GM19238 (cell line): ENCODE data around the gene HABP2.

ENCODE experiments used
- DNase-seq: peaks from one replicate; pipeline ENCODE4 v3.0.0; 2011; ENCODE audit warnings: low spot score; ENCODE audit not compliant: insufficient read length

The HABP2 gene

DNA sequence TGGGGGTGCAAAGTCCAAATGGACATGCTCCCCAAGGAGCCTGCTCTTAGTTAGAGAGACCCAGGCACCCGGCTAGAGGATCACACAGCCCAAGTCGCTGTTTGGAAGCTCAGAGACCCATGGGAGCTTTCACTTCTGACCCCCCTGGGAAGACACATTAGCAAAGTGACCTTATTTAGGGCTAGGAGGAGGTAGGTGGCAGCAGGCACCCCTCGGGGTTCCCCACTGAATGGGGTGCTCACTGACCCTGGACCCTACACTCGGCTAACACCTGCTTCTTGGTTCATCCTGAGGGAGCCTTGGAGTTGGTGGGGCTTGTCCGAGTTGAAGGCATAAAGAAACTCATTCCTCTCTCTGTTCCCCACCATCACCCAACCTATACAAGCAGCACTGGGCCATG lies 27.1 kb upstream of the HABP2 start:
- DNase-seq: no peak

DNA sequence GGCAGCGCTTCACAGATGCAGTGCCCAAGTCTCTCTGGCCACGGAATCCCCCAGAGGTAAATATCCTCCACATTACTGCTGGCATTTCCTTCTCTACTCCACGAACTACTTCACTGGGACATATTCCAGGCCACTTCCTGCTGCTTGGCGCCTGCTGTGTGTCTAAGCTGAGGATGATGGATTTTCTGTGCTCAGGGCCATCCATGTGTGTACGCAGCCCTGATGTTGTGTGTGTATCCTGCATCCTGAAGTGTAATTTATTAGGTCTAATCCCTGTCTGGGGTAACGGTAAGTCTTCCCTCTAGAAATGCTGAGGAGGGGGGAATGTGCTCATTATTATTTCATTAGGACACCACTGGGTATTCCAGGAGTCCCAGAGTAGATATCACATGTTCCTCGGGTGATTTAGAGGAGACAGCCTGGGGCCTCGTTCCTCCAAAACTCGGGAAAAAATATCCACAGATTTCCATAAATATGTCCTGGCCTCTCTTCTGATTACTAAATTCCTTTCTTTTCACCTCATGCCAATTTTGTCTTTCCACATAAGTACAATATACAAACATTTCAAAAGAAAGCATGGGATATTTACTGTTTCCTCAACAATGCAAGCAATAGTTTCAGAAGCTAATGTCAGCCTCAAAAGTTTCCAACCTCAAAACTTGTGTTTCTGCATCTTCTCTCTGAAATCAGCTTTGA lies 25.5 kb upstream of the HABP2 start:
- DNase-seq: no peak

DNA sequence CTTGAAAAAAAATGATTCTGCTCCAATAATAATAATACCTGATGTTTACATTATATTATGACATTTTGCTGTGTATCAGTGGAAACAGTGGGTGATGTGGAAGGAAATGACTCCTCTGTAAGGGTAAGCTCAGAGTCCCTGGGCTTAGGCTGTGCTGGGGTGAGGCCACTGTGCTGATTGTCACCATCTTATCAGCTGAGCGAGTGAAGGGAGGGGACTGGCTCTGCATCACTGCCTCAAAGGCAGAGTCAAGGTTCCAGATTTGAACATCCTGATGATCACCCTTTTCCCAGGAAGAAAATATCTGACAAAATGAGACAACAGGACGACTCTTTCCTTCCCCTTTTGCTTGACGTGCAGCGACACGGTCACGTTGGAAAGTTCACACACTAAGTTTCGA lies 24.0 kb upstream of the HABP2 start:
- no peak for DNase-seq

DNA sequence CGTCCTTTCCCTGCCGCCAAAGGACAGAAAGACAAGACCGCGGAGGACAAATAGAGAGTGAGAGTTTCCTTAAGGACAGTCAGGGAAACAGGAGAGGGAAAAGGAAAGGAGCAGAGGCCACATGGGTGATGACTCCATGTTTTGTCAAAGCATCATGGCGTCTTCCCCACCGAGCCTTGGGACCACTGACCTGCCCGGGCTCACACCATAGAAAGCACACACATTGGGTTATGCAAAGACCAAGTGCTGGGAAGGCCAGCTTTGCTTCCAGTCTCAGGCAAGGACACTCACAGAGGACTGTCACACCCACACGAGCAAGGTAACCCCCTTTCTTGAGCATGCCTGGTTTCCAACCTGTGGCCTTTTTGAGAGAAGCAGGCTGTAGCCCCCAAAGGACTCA lies 23.3 kb upstream of the HABP2 start:
- no peak for DNase-seq

DNA sequence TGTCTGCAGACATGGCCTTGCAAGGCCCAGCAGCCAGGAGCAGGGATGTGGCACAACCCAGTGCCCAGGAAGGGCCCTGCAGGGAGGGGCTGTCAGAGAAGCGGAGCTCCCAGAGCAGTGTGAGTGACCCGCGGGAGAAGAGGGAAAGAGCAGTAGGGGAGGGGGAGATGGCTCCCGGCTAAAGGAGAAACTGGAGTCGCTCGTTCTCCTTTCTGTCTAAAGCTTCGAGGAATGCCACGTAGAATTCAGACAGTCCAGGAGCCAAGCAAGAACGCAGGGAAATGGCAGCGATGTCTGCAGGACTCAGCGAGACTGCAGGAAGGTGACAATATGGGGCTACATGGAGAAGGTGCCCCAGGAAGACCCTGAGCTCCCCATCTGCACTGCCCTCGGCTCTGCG lies 22.4 kb upstream of the HABP2 start:
- DNase-seq: no peak

DNA sequence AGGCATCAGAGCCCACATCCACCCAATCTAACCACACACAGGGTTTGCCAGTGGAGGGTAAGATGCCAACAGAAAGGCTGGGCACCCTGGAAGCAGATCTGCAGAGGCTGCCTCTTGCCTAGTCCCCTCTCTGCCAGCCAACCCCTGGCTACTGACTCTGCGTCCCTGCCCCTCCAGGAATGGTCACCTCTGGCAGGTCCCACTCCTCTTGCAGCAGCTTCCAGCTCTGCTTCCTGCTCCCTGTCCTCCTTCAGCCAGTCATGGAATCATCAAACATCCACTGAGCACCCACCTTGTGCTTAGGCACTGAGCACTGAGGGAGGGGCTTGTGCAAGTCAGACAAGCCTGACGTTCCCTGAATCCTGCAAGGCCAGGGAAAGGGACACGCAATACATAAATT lies 20.1 kb upstream of the HABP2 start:
- DNase-seq: no peak

DNA sequence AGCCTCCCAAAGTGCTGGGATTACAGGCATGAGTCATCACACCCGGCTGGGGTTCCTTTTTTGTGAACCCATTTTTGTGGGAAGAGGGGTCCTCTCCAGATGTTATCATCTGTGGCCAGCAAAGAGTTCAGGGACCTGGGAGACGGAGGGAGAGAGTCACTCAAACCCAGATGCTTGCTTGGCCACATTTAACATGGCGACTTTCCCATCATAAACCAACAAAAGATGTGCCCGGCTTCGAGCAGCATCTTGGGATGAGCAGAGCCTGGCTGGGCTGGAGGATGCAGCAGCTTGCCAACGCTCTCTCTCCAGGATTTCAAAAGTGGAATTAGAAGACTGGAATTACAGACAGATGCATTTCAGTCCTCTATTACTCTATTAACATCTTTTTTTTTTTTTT lies 19.1 kb upstream of the HABP2 start:
- DNase-seq: no peak

DNA sequence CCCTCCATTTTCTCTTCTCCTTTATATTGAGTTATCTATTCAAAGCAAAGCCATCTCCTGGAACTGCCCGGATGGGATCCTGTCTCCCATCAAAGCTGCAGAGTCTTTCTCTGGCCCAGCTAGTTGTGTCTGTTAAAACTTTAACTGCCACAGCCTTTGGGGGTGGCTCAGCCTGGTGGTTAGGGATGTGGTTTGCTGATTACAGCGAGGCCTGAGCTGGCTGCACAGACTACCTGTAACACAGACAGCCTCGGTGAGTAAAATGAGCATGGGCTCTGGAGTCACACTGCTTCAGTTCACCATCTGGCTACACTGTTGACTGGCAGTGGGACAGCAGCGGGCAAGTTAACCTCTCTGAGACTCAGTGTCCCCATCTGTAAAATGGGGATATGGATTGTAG lies 18.4 kb upstream of the HABP2 start:
- no peak for DNase-seq

DNA sequence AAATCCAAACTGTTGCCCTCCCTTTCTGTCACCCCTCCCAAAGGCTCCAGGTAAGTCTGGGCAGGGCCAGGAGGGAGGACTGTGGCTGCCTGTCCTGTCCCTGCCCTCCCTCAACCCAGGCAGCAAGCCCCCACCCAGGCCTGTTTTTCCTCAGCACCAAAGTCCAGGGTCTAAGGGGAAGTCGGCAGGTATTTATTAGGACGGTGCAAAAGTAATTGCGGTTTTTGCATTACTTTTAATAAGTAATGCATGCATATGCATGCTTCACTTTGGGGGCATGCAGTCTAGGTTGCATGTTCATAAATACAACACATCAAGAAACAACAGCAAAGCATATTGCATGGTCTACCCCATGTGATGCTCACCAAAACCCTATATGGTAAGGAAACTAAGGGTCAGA lies 15.2 kb upstream of the HABP2 start:
- no peak for DNase-seq

DNA sequence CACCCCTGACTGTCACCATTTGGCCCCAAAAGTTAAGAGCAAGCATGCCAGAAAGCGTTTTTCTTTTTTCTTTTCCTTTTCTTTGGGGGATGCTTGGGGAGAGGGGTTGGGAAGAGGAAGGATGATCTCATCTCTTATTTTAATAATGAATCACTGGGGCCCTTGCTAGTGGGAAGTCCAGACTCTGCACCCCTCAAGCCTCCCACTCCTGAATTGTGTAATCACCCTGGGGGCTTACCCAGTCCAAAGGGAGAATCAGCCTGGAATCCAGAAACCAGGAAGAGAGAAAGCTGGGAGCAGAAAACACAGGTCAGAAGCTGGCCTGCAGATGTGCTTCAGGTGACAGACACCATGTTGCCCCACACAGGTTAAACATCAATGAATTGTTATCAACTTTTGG lies 14.7 kb upstream of the HABP2 start:
- no peak for DNase-seq

DNA sequence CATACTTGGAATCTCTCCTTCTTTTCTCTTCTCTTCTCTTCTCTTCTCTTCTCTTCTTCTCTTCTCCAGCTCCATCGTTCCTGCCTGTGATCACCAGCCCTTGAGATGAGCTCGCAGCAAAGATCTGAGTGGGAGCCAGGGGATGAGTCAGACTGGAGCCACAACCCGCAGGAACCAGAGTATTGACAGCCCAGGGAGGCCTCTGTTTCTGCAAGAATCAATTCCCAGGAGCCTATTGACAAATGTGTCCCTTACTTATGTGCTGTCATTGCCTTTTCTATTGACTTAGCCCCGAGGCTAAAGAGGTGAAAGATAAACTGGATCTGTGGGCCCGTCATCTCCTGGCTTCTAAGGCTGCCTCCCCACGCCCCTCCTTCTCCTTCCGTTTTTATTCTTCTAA lies 13.1 kb upstream of the HABP2 start:
- no peak for DNase-seq

DNA sequence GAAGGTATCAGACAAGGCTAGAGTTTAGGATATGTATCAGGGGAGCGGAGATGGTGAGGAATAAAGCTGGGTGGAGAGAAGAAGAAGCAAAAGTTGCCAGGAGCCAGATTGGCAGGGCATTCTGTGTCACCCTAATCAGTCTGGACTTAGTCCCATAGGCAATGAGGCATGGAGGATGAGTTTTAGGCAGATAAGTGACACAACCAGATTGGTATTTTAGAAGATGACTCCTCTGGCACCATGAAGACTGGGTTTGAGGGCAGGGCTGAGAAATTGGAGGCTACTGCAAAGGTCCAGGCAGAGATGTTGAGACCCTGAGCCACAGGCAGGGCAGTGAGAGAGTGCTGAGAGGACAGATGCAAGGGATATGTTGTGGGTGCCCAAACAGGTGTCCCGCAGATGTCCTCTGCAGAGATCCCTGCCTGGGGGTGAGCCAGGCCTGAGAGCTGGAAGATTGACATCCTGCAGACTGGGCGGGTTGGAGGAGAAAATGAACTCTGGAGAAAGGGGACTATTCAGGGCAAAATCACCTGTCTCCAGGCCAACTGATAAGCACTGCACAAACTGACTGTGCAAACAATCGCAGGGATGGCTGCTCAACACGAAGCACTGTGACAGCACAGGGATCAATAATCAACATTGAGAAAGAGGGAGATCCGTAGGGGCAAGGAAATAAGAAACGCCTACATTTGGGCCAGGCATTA lies 11.9 kb upstream of the HABP2 start:
- no peak for DNase-seq

DNA sequence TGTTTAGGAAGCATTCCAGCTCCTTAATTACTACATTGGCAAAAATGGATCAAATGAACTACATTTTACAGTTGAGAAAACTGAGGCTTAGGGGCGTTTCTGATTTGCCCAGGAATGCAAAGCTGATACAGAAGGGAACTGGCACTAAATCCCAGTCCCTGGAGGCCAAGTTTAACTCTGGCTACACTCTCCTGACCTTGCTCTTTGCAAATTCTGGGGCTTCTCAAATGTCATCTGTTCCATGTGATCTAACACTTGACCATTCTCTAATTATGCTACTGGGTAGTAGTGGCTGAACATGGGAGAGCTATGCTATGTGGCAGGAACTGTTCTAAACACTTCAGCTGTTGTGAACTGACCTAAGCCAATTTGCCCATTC lies 11.3 kb upstream of the HABP2 start:
- no peak for DNase-seq

DNA sequence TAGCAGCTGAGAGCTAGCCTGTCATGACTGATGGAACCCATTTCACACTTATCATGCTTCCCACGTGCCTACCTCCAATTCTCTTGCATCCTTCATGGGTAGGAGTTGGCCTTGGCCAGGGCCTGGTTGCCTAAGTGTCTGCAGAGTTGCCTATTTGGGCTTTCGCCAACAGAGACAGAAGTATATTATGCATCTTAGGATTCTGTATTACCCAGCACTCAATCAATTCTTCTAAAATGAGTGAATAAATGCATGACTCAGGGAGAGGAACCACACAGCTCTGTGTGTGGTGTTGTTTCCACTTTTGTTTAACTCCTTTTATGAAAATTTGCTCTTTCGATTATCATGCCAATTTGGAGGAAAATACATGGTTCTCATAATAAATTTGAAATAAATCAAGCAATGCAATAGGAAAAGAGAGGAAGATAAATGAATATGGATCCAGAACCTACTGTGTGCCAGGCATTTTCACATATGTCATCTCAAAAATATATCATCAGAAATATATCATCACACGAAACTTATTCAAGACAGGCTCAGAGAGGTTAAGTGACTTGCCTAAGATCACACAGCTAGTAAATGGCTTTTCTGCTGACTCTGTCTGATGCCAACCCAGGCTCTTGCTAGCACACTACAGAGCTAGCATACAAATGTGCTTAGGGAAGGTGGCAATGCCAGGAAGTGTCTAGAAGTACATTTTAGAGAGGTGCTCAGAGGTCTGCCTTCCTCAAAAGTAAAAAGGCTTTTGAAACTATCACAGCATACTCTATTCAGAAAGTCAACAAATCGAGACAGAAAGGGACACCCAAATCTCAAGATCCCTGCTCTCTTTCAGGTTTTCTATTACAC lies 9.5 kb upstream of the HABP2 start:
- DNase-seq: no peak

DNA sequence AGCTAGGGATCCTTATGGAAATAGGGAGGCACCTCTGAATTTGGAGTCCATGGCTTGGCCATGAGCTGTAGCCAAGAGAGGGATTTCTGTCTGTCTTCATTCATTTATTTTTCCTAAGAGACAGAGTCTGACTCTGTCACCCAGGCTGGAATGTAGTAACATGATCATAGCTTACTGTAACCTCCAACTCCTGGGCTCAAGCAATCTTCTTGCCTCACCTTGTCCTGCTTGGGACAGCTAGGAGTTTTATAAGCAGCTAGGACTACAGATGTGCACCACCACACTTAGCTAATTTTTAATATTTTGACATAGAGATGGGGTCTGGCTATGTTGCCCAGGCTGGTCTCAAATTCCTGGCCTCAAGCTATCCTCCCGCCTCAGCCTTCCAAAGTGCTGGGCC lies 8.5 kb upstream of the HABP2 start:
- no peak for DNase-seq

DNA sequence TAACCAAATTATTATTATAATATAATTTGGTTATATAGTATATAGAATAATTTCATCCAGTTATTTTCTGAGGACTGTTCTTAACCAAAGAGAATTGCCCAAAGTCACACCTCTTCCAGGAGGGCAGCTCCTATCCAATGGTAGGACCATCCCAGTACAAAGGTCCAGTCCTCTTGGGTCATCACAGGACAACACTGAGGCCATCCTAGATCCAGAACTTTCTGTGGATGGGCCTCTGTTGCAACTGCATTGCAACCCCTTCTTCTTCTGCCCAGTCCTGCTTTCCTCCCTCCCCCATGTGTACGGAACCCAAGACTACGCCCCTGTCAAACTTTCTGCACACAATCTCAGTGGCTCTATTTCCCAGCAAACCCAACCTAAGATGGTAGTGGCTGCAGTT lies 5.4 kb upstream of the HABP2 start:
- DNase-seq: no peak

DNA sequence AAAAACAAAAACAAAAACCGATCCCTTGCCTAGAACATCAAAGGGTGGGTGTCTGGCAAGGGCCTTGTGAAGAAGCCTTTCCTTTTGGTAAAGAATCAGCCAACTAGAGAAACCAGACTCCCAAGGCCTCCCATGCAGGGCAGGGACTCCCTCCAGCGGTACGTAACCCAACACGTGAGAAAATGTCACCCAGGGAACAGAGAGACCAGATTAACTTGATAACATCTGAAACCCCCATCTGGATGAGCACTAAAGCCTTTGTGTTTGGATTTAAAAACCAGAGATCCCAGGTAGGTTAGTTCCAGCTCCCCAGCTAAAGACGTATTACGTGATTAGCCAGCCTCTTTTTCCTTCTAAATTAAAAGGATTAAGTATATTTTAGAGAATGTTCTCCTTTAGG lies 3.0 kb upstream of the HABP2 start:
- no peak for DNase-seq

DNA sequence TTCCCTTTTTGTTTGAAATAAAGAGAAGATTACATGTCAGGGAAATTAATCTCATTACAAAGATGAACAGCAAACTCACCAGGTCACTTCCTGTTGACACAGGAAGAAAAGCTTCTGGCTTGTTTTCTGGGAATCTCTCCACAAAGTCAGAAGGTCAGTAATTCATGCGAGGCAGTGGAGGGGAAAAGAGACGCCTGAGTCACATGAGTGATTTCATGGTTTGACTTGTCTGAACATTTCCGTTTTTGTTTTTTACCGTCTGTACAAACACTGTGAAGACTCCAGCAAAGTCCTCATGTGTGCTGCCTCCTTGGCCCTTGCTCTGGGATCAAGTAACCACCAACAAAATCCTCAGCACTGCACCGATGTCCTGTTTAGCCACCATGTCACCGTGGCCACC lies 2.5 kb upstream of the HABP2 start:
- DNase-seq: no peak

DNA sequence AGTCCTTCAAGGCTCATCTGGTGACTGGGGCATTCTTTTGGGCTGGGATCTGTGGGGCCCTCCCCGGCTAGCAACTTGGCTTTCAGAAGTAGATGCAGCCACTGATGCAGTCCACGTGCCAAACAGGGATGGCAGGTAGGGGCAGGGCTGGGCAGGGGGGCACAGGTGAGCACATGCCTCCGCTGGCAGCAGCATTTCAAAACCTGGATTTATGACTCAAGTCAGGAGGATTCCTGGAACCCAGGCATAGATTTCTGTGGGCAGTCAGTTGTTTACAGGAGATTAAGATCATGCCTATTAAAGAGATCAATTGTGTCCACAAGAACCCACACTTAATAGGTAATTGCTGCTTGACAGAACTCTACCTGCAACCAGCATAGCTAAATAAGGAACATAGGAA lies 839 bp upstream of the HABP2 start:
- no peak for DNase-seq

DNA sequence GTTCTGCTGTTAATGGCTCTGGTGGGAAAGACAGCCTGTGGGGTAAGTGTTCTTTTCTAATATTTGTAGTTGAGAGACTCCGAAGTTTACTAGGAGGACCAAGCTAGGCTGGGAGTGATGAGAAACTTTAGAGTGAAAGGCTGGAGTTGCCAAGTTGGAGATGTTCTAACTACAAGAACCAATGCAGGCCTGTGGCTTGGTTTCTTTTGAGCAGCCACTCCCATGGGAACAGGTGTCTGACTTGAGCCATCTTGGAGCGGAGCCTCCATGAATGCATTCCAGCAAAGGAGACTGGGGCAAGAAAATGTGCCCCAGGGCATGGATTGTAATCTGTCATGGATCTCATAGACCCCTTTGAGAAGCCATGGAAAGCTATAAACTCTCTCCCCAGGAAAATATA lies 296 bp downstream of the HABP2 start:
- DNase-seq: no peak

DNA sequence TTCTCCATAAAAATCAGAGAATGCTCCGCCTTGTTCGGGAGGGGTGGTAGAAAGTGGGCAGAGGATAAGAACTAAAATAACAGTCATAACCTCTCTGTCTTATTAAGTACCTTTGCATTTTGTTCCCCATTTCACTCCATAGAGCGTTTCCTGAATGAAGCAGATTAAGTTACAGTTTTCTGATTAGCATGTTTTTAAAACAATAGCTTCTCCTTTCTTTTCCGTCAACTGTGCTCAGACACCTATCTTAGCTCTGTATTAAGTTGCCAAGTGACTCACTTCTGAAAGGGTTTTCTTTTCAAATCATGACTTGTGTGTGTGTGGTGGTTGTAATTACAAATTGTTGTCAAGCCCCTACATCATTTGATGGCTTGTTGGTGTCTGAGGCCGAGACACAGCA lies 1.4 kb downstream of the HABP2 start:
- DNase-seq: no peak

DNA sequence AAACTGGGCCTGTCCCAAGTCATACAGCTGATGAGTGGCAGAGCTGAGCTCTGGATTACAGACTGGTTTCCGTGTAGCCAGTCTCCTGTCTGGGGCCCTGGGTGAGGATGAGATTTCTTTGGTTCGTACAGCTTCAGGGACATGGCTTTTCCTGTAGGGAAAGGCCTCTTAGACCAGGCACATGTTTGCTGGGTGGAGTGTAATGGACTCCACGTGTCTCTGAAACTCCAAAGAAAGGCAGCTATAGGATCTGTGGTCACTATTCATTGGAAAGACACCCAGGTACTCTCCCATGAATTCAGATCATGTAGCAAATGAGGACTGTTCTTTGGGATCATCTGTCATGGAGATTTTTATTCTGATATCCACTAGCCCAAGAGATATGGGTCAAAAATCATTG lies 2.4 kb downstream of the HABP2 start:
- no peak for DNase-seq

DNA sequence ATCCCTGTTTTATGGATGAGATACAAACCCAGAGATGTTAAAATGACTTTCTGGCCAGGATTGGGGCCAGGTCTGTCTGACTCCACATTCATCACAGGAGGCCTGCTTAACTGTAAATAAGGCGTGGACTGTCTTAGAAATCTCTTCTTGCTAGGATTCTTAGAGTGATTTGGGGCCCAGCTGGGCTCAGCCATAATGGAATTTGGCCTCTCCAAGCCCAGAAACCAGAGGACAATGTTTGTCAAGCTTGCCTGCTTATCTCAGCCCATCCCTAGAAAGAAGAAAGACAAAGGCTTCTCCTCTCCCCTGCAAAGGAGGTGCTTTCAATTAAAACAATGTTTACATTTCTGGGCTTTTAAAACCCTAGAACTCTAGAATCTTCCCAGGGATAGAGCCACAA lies 2.9 kb downstream of the HABP2 start:
- DNase-seq: no peak
